GM21515 (cell line): ENCODE measurements around the gene CACNG5.

Experiments
- ATAC-seq: cut with Tn5 transposase; IDR thresholded peaks from one replicate; pipeline ENCODE4 v1.9.1; 2021; ENCODE audit not compliant: unreplicated experiment

The CACNG5 gene

GRCh38 chr17:66834919-66835454 lies at the start of gene CACNG5:
Gene CACNG5, plus strand, starts transcription at chr17:66835117. Its CDS starts 42,216 bp downstream, at chr17:66877333.
- no peak for ATAC-seq

- ATAC-seq, result no peak
Observed at GRCh38 chr17:66786107-66786506, 48.8 kb upstream of the CACNG5 start.

- ATAC-seq, result no peak
Observed at GRCh38 chr17:66787914-66788313, 47.0 kb upstream of the CACNG5 start.

- no peak for ATAC-seq
Observed at GRCh38 chr17:66789093-66789492, 45.8 kb upstream of the CACNG5 start.

GRCh38 chr17:66789961-66790437 lies 44.9 kb upstream of the CACNG5 start:
- ATAC-seq, result no peak

- no peak for ATAC-seq
Observed at GRCh38 chr17:66790501-66791061, 44.3 kb upstream of the CACNG5 start.

- ATAC-seq, result no peak
Observed at GRCh38 chr17:66791347-66791746, 43.6 kb upstream of the CACNG5 start.

GRCh38 chr17:66793814-66794213 lies 41.1 kb upstream of the CACNG5 start:
- no peak for ATAC-seq

- ATAC-seq, result no peak
Observed at GRCh38 chr17:66795486-66795885, 39.4 kb upstream of the CACNG5 start.

- no peak for ATAC-seq
Observed at GRCh38 chr17:66799849-66800537, 34.9 kb upstream of the CACNG5 start.

GRCh38 chr17:66803474-66803951 lies 31.4 kb upstream of the CACNG5 start:
- ATAC-seq, result no peak

- no peak for ATAC-seq
Observed at GRCh38 chr17:66805567-66805966, 29.4 kb upstream of the CACNG5 start.

- ATAC-seq, result no peak
Observed at GRCh38 chr17:66807182-66807581, 27.7 kb upstream of the CACNG5 start.

GRCh38 chr17:66809408-66809807 lies 25.5 kb upstream of the CACNG5 start:
- ATAC-seq, result no peak

- no peak for ATAC-seq
Observed at GRCh38 chr17:66810951-66811682, 23.8 kb upstream of the CACNG5 start.

GRCh38 chr17:66811683-66812054 lies 23.2 kb upstream of the CACNG5 start:
- no peak for ATAC-seq

- ATAC-seq, result no peak
Observed at GRCh38 chr17:66812571-66812970, 22.3 kb upstream of the CACNG5 start.

- ATAC-seq, result no peak
Observed at GRCh38 chr17:66813296-66813695, 21.6 kb upstream of the CACNG5 start.

- no peak for ATAC-seq
Observed at GRCh38 chr17:66814026-66814425, 20.9 kb upstream of the CACNG5 start.

GRCh38 chr17:66814570-66814969 lies 20.3 kb upstream of the CACNG5 start:
- ATAC-seq, result no peak

- no peak for ATAC-seq
Observed at GRCh38 chr17:66817750-66818149, 17.2 kb upstream of the CACNG5 start.

GRCh38 chr17:66819466-66819865 lies 15.5 kb upstream of the CACNG5 start:
- ATAC-seq, result no peak
